Stomach (tissue), 9 donors: ENCODE measurements around the gene MAP3K2. TPM values are rescaled to one million over a fixed set of nuclear protein-coding genes. Genes with fewer than 3 reads are reported as not detected.

Experiments used
- DNase-seq, 2 donors: peaks; one replicate each; pipeline versions ENCODE4 v3.0.0 to v3.0.0-alpha.2; 2013 to 2019
- H3K27ac ChIP-seq, 5 donors: fragments of 200-600 bp in 4 of 5; sonication (generic) in 4 of 5; one replicate each; pipeline ENCODE4 v1.5.1; 2013 to 2019; ENCODE audit warnings: mild to moderate bottlenecking in 1 of 5, moderate library complexity in 1 of 5
- H3K27me3 ChIP-seq, 3 donors: fragments of 200-600 bp; sonication (generic); one replicate each; pipeline ENCODE4 v1.5.1; 2017 to 2019; ENCODE audit warnings: mixed run types in 1 of 3
- H3K36me3 ChIP-seq, 4 donors: fragments of 200-600 bp; sonication (generic); 1 replicate in 3 of 4; 2 replicates in 1 of 4; pipeline ENCODE4 v1.5.1; 2016 to 2019
- H3K4me1 ChIP-seq, 4 donors: fragments of 200-600 bp; sonication (generic); one replicate each; pipeline ENCODE4 v1.5.1; 2016 to 2019
- H3K4me3 ChIP-seq, 4 donors: fragments of 200-600 bp; sonication (generic) in 3 of 4; one replicate each; pipeline ENCODE4 v1.5.1; 2016 to 2019; ENCODE audit warnings: mild to moderate bottlenecking in 1 of 4
- H3K9me3 ChIP-seq, 4 donors: fragments of 200-600 bp; sonication (generic); one replicate each; pipeline ENCODE4 v1.5.1; 2016 to 2019
- CTCF ChIP-seq, 7 experiments: fragments of 450-650 bp in 4 of 7; fragments of 200-600 bp in 3 of 7; sonication (generic) in 3 of 7; IDR thresholded peaks; one replicate each; pipeline ENCODE4 v1.5.1; 2016 to 2019; ENCODE audit warnings: antibody characterized with exemption in 7 of 7, control low read depth in 2 of 7, mild to moderate bottlenecking in 1 of 7
- EP300 ChIP-seq: sonication (generic); formaldehyde crosslinking; IDR thresholded peaks from one replicate; pipeline ENCODE4 v1.6.1; 2017; ENCODE audit warnings: antibody characterized with exemption
- POLR2A ChIP-seq, 4 donors: fragments of 450-650 bp; IDR thresholded peaks; one replicate each; pipeline ENCODE4 v1.6.1; 2016; ENCODE audit warnings: antibody characterized with exemption in 4 of 4, control low read depth in 2 of 4, mild to moderate bottlenecking in 1 of 4, moderate library complexity in 1 of 4
- POLR2AphosphoS5 ChIP-seq, 3 donors: sonication (generic); formaldehyde crosslinking; IDR thresholded peaks; one replicate each; pipeline ENCODE4 v1.6.1; 2016; ENCODE audit warnings: antibody characterized with exemption in 3 of 3
- WGBS, 5 donors: extraction: QIAGEN DNeasy Blood & Tissue Kit in 3 of 5; methylation state at CpG; one replicate each; pipeline versions ENCODE4 v1.1.5 to v1.1.7; 2013 to 2018; 5-methylcytosine and 5-hydroxymethylcytosine counted together
- intact Hi-C: fragments of 100-400 bp; cut with DNase I; formaldehyde crosslinking; loops from one replicate; pipeline ENCODE4 v1.15.1; 2023; ENCODE audit warnings: low total_unique reads
- polyA plus RNA-seq, 3 donors: library from polyadenylated mRNA; stranded (reverse); fragments of 200-250 nt; gene quantifications; one replicate each; pipeline ENCODE4 v1.2.3, GENCODE V29; 2013
- total RNA-seq, 5 donors: library from RNA; depleted of rRNA; stranded (reverse); fragments of >200 nt; gene quantifications; one replicate each; pipeline versions ENCODE4 v1.1.0 to v1.2.3, GENCODE V29; 2014 to 2016
- donor health status: healthy with polysubstance abuse.
- donor health status: Bipolar disorder and iron deficiency.
- donor health status: healthy.

Gene MAP3K2
- total and polyA plus RNA-seq, 8 donors, result 3.8 to 141 (median 55.6) TPM

DNA sequence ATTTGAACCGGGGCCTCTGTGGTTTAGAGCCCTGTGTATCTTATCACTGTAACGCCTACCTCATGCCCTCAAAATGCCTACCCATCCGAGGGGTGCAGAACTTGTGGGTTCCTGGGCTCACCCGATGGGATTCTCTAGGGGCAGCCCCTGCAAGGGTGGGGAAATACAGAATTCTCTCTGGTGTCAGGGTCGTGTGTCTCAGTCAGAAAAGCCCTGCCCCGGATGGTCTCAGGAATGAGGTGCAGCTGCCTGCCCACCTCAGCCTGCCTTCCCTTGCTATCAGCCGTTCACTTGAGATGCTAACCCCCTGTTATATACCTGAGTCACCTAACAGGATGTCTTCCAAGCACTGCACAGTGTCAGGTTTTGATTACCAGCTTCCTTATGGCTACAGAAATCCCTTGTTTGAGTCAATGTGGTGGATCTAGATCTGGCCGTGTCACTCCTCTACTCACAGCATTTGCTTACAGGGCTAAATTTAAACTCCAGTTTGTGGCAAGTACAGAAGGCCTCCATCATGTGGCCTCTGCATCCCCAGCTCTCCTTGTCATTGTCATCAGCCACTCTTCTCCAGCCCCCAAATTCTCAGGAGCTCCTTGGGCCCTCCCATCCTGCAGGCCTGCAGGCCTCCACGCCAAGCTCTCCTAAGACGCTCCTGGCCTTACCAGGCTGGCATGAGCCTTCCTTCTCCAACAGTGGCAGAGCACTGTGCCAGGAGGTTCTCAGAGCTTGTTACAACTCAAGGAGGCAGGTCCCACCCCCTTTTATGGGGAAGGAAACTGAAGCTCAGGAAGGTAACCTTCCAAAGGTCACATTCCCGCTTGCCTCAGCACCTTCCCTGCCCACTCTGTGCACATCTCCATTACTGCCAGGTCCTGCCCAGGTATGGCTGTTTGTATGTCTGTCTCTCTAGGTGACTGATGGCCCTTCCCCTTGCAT lies 14.3 kb upstream of the MAP3K2 start:
- Histone ChIP-seq H3K27me3 (no peaks in the 10 kb centered on the region), H3K27ac (peak overlapping the region in 1 of 5 donors; percentile 73), H3K9me3 (no peaks in the 10 kb centered on the region), H3K4me1 (peaks cover 15 to 46% (median 19%) of the 10 kb centered on the region in 4 donors), H3K36me3 (no peaks in the 10 kb centered on the region), H3K4me3 (no peak overlapping the region)
- no peak for DNase-seq
- WGBS, 5 donors, result 71 to 83% (median 73%) methylated on average over 9 to 11 of the region's 11 CpGs
- TF ChIP-seq POLR2A (IDR thresholded peaks at IDR 0.05), result no peak
- no peak for TF ChIP-seq CTCF (IDR thresholded peaks at IDR 0.05)
- no peak for TF ChIP-seq EP300
- no peak for TF ChIP-seq POLR2AphosphoS5 (IDR thresholded peaks at IDR 0.05)
- intact Hi-C loops, result no loop called here

- TF ChIP-seq POLR2A (IDR thresholded peaks at IDR 0.05), result no peak
- TF ChIP-seq CTCF (IDR thresholded peaks at IDR 0.05), result no peak
- no peak for TF ChIP-seq EP300
- TF ChIP-seq POLR2AphosphoS5 (IDR thresholded peaks at IDR 0.05), result no peak
- Histone ChIP-seq H3K27me3 (no peaks in the 10 kb centered on the region), H3K36me3 (no peaks in the 10 kb centered on the region), H3K27ac (peak overlapping the region in 2 of 5 donors; percentile 7 to 73), H3K9me3 (no peaks in the 10 kb centered on the region), H3K4me3 (peak overlapping the region in 2 of 4 donors; percentile 7 to 9), H3K4me1 (peaks cover 15 to 46% (median 19%) of the 10 kb centered on the region in 4 donors)
- 34 to 52% (median 39%) methylated on average over 25 to 39 of the region's 39 CpGs for WGBS, 5 donors
- intact Hi-C loops, result no loop called here
- DNase-seq, result peak; percentile 65 to 80
These were observed 13.4 kb upstream of the MAP3K2 start for GRCh38 chr2:127400897-127401756.

DNA sequence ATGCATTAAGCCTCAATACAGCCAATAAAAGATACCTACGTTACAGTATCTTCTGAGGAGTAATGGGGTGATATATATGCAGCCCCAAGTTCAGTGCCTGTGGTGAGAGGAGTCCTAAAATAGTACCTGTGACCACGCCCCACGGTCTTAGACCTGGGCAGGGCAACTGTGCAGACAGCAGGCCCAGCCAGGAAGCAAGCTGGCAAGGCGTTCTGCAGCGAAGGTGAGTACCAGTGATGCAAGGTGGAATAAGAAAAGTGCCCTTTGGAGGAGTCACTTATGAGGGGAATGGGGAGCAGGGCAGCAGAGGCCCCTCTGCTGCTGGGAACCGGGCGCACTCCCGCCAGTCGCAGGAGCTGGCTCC lies 12.7 kb upstream of the MAP3K2 start:
- Histone ChIP-seq H3K36me3 (no peaks in the 10 kb centered on the region), H3K27me3 (no peaks in the 10 kb centered on the region), H3K4me3 (peak overlapping the region in 2 of 4 donors; percentile 7 to 9), H3K9me3 (no peaks in the 10 kb centered on the region), H3K4me1 (peaks cover 15 to 42% (median 19%) of the 10 kb centered on the region in 4 donors), H3K27ac (peak overlapping the region in 3 of 5 donors; percentile 7 to 73 (median 25))
- 45 to 80% (median 51%) methylated on average over 9 of the region's 9 CpGs for WGBS, 5 donors
- no peak for TF ChIP-seq EP300
- no peak for TF ChIP-seq CTCF (IDR thresholded peaks at IDR 0.05)
- TF ChIP-seq POLR2A (IDR thresholded peaks at IDR 0.05), result no peak
- TF ChIP-seq POLR2AphosphoS5 (IDR thresholded peaks at IDR 0.05), result no peak
- intact Hi-C loops, result no loop called here
- no peak for DNase-seq

GRCh38 chr2:127398239-127398590 lies 10.4 kb upstream of the MAP3K2 start:
- peaks cover 15 to 35% (median 19%) of the 10 kb centered on the region in 4 donors for H3K4me1 ChIP-seq
- no peaks in the 10 kb centered on the region for H3K36me3 ChIP-seq
- no peak overlapping the region for H3K4me3 ChIP-seq
- no peaks in the 10 kb centered on the region for H3K9me3 ChIP-seq
- TF ChIP-seq POLR2AphosphoS5 (IDR thresholded peaks at IDR 0.05) (peak in 1 of 3 donors; percentile 69), POLR2A (IDR thresholded peaks at IDR 0.05) (no peak)
- H3K27me3 ChIP-seq, result no peaks in the 10 kb centered on the region
- DNase-seq, result peak; percentile 85 to 90
- H3K27ac ChIP-seq, result peak overlapping the region in 1 of 5 donors; percentile 58
- intact Hi-C loops, result no loop called here
- 8 to 15% (median 14%) methylated on average over 4 of the region's 4 CpGs for WGBS, 5 donors
